NCI-H1092 treated with DMSO at 0.1 percent for 48 hours (cell line): ENCODE measurements around the gene NFYB.
A peak's percentile ranks its signal among the peaks of the same experiment; 100 is the strongest.

ENCODE experiments used
- DNase-seq: peaks from one replicate; lab custom pipeline; 2025; lab: John Stamatoyannopoulos, UW

Gene NFYB

DNA sequence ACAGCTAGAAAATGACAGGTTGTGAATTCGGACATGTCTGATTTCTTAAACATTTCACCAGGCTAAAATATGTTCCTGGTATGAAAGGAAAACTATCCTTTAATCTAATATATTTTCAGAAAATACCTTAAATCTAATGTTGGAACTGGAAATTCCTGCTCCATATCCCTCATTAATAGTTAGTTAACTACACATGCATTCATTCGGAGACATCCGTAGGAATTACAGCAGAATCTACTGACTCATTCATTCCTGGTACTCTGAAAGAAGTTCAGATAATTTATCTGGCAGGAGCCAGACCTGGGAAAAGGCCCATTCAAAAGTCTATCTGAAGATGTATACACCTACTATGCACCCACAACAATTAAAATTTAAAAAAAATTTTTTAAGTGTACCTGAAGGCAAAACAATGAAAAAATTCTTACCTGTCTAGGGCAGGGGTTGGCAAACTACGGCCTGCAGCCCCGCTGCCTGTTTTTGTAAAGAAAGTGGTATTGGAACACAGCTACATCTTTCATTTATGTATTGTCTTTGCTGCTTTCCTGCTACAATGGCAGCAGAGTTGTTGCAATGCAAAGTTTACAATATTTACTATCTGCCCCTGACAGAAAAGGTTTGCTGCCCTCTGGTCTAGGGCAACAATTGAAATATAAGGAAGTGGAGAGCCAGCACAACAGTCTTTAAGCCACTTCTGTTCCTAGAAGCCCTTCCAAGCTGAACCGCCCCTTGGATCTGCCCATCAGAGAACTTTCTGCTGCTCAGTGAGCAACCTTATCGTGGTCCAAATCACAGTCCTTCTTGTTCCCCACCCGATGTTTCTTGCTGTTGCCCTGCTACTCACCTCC is 17.9 kb upstream of the NFYB start:
- no peak for DNase-seq

DNA sequence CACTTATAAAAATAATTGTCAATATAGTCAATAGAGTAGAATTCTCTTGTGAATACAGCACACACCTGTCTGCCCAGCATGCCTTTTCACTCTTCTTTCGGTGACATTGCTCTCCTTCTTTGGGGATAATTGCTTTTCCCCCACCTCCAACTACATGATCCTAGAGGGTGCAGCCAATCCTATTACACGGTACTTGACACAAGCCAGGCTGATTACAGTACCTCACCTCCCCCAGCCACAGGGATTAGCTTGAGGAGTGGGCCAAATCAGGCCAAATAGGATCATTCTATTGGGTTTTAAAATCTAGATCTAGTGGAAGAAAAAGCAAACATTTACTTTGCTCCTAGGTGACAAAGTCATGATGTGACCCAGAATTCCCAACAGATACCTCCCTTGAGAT is 16.8 kb upstream of the NFYB start:
- DNase-seq, result peak; percentile 88

DNA sequence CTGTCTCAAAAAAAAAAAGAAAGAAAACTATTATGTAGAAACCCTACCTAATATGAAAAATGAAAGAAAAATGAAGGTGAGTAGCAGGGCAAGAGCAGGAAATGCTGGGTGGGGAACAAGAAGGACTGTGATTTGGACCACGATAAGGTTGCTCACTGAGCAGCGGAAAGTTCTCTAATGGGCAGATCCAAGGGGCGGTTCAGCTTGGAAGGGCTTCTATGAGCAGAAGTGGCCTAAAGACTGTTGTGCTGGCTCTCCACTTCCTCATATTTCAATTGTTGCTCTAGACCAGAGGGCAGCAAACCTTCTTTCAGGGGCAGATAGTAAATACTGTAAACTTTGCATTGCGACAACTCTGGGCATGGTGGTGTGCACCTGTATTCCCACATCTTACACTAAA is 16.3 kb upstream of the NFYB start:
- no peak for DNase-seq

DNA sequence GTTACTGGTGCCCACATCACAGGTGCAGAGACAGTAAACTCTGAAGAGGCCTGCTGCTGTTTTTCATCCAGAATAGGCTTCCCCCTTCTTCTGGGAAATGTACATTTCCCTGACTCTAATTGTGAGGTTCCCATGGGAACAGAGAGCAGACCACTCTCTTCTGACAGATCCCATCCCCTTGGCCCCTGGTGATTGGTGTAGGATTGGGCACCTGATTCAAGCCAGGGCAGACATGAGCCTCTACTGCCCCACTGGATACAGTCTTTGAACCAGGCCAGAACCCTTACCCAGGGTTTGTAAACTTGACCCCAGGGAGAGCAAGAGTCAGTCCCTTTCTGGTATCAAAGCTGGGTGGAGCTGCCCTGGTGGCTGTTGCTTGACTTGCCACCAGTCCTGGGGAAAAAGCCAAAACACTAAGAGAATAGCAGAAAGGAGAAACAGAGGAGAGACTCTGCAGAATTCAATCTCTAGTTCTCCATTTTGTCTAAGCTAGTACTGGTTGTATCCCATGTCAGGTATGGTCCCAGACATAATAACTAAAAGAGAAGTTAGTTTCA is 14.8 kb upstream of the NFYB start:
- no peak for DNase-seq

DNA sequence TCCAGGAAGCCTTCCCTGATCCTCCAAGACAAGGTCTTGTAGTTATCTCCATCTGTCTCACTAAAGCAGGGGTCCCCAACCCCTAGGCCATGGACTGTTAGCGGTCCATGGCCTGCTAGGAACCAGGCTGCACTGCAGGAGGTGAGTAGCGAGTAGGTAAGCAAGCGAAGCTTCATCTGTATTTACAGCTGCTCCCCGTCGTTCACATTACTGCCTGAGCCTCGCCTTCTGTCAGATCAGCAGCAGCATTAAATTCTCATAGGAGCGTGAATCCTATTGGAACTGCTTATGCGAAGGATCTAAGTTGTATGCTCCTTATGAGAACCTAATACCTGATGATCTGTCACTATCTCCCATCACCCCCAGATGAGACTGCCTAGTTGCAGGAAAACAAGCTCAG is 12.4 kb upstream of the NFYB start:
- DNase-seq, result no peak

DNA sequence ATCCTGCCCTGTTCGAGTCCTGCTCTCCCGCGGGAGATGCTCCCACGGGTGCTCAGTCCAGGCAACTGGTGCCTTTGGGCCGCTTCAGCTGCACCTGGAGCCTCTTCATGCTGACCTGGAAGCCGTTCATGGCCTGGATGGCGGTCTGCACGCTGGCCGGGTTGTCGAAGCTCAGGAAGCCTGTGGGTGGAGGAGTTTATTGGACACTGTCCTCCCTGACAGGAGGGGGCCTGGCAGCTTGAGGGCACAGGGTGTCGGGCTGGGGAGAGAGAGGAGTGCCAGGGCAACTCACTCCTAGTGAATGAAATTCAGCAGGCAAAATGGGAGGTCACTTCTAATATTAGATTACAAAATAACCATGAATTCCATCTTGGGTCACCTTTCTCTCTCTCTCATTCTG is 9.3 kb upstream of the NFYB start:
- no peak for DNase-seq

DNA sequence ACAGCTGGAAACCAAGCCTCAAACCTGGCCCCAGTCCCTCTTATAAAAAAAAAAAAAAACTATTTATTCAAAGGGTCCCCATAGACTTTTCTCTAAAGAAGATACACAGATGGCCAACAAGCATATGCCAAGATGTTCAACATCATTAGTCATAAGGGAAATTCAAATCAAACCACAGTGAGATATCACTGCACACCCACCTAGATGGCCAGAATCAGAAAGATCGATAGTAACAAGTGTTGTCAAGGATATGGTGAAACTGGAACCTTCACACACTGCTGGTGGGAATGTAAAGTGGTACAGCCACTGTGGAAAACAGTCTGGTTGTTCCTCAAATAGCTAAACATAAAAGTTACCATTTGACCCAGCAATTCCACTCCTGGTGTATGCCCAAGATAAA is 5.9 kb upstream of the NFYB start:
- no peak for DNase-seq

DNA sequence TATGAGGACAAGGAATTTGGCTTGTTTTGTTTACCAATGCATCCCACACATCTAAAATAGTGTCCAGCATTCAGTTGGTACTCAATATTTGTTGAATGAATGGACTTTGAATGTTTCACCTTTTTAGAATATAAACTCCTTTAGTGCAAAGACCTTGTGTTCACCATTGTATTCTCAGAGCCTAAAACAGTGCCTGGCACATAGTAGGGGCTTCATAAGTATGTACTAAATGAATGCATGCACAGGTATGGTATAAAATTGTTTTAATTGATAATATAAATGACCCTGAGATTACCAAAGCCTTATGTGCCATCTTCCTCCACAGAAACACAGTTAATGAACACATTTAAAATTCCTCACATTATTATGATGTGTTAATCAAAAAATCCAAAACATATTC is 5.0 kb upstream of the NFYB start:
- no peak for DNase-seq

DNA sequence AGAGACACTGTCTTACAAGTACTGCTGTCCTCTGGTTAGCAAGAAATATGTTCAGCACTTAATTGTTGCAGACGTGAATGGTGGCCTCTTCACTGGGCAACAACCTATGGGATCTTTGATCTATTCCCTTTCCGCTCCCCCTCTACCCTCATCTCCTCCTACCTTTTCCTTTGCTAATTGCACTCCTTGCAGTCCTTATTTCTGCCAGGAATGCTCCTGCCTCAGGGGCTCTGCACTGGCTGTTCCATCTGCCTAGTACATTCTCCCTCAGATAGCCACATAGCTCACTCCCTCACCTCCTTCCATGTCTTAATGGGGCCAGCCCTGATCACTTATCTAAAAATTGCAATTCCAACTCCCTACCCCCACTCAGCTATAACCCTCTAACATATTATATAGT is 4.5 kb upstream of the NFYB start:
- DNase-seq, result no peak

DNA sequence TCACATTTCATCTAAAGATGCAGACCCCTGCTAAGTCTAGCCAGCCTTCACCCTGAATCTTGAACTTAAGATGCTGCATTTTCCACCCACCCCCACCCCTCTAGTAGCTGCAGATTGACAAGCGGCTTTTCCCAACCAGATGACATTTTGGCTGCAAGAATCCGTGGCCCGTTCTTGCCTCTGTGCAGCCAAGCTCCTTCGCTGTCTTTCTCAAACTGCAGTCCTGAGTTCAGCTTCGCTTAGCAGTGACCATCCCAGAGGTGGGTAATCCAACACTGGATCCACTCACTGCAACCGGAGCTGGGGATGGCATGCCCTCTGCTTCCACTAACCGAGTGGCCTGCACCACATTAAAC is 765 bp upstream of the NFYB start:
- DNase-seq, result no peak

DNA sequence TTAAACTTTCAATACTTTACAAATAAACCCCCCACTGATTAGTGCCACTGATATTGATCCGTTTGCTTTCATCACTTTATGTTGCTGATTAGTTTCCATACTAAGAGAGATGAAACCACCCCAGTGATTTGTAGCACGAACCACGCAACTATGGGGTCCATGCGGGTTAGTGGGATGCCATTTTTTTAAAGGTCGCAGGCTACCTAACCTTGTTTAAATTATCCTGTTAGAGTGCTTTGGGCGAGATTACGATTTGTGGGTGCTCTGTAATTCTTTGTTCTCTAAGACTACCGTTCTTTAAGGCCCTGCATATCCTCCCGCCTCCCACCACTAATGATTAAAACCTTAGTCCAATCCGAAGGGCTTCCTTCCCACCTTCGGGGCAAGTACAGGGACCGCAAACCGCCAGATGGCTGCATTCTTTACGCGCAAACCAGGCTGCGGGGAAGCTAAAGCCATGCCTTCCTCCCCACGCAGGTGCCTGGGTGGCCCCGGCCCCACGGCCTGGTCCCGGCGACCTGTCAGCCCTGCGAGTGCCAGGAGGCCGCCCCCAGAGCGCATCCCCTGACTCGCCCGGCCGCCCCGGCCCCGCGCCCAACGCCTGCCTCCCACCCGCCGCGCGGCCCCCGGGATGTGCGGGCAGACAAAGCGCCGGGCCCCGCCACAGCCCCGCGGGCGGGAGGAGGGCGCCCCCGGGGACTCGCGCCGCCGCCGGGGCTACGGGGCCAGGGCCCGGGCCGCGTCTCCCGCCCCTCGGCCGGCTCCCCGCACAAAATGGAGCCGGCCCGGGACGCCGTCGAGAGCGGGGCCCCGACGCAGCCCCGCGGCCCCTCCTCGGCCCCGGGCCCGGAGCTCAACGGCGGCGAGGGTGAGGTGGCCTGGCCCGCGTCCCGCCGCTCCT is 759 bp downstream of the NFYB start:
- DNase-seq, result peak; percentile 21

DNA sequence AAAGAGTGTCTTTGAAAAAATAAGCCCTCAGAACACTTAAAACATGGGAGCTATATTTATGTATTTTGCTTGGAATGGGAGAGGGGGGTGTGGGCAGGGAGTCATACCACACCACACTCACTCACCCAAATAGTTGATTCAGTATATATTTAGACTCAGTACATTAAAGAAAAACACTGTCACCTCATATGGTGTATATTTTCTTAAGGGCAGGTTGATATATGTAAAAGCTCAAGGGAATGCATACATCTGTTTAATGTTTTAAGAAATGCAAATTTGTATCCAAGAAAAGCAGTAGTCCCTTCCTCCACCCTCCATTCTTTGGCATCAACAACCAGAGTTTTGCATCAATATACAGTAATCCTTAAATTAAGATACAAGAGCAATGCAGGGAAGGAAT is 1.4 kb downstream of the NFYB start:
- no peak for DNase-seq

DNA sequence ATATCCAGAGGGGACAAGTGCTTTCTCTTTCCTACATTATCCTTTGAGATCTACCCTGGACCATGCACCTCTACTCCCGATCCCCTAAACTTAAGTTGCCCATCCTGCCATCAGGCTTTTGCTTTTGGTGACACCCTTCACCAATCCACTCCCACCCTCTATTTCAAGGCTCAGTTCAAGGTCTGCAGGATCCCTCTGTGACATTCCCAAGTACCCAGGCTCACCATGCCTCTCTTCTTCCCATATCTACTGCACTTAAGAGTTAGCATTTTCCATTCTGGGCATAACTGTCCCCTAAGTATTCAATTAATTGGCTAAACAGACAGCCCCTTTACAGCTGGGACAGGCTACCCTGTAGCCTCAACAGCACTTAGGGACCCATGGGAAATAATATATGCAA is 3.1 kb downstream of the NFYB start:
- DNase-seq, result no peak

DNA sequence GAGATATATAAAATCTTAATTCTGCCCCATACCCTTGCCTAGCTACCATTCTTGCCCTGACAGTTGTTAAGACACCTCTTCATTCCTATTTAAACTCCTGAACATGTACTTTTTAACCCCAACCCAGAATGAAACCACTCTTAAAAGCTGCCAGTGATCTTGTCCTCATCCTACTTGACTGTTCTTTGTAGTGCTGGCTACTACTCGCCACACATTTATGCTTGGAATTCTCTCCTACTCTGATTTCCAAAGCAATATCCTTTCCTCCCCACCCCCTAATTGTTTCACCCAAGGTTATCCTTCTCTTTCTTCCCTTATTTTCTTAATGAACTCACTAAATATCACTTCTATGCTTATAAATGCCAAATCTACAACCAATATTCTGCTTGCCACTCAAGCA is 4.1 kb downstream of the NFYB start:
- no peak for DNase-seq

DNA sequence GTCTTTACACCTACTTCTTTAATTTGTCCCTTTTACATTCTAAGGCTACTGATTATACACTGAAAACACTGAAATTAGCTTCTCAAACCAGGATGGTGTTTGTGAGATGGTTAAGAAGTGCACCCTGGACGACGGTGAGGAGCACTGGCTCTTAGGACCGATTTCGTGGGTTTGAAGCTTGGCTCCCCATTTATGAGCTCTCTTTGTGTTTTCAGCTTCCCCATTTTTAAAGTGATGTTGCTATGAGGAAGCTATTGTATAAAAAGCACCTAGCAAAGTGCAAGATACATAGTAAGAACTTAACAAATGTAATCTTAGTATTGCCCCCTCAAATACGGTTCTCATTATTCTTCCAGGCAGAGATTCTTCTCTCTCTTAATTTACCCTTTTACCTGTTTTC is 4.7 kb downstream of the NFYB start:
- DNase-seq, result no peak

DNA sequence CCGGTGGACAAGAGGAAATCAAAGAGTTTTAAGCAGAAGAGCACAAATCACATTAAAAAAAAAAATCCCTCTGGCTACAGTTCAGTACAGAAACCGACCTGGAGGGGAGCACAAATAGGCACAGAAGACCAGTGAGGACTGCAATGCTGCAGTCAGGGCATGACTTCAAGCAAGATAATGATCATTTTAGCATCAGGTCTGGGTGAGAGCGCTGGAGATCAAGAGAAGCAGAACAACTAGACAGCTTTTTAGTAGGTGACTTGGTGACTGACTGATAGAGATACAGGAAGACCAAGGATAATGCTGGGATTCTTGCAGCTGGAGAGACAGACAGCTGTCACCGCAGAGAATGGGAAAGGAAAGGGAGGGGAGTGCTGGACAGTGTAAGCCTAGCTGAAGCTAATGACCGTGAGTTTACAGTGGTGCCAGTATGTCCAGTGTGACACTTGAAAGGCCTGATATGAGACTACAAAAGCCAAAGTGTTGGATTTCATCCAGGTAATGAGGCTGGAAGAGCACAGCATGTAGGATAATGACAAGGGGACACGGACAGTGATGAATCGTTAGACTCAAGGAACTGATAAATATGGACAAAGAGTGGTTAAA is 5.6 kb downstream of the NFYB start:
- DNase-seq, result peak; percentile 67

DNA sequence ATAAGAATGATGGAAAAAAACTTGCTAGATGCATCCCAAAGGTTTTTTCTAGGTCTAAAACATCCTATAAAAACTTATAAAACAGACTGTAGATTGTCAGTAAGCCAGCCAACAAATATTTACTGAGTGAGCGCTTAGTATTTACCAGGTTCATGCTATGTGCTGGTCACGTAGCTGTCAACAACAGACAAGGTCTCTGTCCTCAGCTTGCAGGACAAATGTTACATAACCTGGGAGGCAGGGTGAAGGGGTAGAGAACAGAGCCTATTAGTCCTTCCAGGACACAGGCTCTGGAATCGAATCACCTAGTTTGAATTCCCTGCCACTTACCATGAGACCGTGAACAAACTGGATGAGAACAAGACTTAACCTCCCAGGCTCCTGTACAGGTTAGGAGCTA is 6.4 kb downstream of the NFYB start:
- no peak for DNase-seq

DNA sequence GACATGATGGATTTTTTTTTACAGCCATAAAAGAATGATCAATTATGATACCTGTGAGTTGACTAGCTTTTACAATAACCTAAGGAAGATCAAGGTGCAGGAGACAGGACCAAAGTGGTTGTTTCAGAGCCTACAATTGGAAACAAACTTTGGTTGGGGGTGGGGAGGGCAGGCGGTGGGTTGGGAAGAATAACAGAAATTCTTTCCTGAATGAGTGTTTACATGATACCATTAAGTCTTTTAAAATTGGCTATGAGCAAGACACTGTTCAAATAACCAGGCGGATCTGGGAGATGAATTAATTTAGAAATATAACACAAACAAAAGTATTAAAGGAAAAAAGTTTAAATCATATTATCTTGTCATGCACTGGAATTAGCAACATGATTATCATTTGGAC is 7.2 kb downstream of the NFYB start:
- DNase-seq, result no peak

DNA sequence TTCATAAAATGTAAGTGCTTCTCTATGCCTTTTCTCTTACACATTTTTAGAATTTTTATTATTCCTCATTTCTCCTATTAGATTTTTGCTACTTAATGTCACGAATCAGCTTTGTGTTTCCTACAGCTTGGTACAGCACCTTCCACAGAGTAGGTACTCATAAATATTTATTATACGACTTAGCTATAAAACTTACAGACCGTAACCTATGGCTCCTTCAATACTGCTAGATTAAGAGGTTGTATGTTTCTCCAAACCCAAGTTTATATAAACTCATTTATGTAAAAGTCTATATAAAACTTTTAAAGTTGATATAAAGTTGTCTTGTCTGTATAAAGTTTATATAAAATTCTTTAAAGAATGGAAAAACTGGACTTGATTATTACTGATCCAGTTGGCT is 11.5 kb downstream of the NFYB start:
- DNase-seq, result no peak

DNA sequence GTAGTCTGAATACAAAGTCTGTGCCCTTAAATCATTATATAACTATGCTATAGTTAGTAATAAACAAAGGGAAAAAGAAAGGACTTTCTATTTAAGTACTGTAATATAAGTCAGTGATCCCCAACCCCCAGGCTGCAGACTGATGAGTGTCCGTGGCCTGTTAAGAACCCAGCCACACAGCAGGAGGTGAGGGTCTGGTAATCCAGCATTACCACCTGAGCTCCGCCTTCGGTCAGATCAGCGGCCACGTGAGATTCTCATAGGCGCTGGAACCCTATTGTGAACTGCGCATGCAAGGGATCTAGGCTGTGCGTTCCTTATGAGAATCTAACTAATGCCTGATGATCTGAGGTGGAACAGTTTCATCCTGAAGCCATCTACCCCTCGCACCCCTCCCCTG is 15.7 kb downstream of the NFYB start:
- DNase-seq, result no peak

DNA sequence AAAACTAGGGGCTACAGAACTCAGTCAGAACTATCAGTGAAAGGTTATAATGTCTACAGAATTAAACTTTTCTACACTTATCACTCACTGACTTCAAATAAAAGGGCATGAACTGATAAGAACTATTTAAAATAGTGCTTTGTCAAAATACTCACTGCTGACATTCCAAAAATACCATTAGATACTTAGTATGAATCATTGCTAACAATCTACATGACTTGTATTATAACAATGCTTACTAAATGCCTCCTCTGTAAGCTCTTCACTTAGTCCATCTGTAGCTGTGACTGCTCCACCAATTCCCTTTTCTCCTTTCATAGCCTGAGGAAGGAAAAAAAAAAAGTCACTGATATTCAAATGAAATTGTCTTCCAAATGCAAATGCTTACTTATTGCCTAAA is 17.0 kb downstream of the NFYB start:
- no peak for DNase-seq

DNA sequence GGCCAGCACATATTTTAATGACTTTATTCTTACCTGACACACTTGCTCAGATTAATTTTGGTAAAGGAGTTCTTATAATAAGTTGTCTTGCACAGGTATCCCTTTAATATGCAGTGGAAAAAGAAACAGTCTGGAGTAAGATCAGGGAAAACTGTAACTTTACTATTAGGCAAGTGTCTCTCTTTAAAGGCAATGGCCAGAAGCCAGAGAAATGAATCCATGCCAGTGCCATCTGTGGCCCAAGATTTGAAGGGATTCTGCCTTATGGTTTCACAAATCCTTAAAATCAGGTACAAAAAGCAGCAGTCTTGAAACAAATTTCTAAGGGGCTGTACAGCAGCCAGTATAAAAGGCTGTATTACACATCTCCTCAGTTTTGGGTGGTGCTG is 22.4 kb downstream of the NFYB start:
- no peak for DNase-seq
